GM12873 (cell line): ENCODE data around the gene C1QL1.

Experiments used
- CTCF ChIP-seq: IDR thresholded peaks from 2 replicates; pipeline ENCODE4 v1.5.1; 2012; ENCODE audit warnings: low read depth, mild to moderate bottlenecking, moderate library complexity, low read length, control low read depth; ENCODE audit not compliant: insufficient read depth; ENCODE audit errors: missing control alignments

C1QL1 gene

GRCh38 chr17:44931376-44931775, 36.7 kb downstream of the C1QL1 start:
- no peak for TF ChIP-seq CTCF

- TF ChIP-seq CTCF, result no peak
Observed at GRCh38 chr17:44930667-44931066, 37.4 kb downstream of the C1QL1 start.

- TF ChIP-seq CTCF, result no peak
Observed at GRCh38 chr17:44928950-44929720, 39.0 kb downstream of the C1QL1 start.

- TF ChIP-seq CTCF, result no peak
Observed at GRCh38 chr17:44928136-44928535, 40.0 kb downstream of the C1QL1 start.

GRCh38 chr17:44927696-44928095, 40.4 kb downstream of the C1QL1 start:
- TF ChIP-seq CTCF, result no peak

- TF ChIP-seq CTCF, result no peak
Observed at GRCh38 chr17:44926821-44927525, 41.1 kb downstream of the C1QL1 start.

DNA sequence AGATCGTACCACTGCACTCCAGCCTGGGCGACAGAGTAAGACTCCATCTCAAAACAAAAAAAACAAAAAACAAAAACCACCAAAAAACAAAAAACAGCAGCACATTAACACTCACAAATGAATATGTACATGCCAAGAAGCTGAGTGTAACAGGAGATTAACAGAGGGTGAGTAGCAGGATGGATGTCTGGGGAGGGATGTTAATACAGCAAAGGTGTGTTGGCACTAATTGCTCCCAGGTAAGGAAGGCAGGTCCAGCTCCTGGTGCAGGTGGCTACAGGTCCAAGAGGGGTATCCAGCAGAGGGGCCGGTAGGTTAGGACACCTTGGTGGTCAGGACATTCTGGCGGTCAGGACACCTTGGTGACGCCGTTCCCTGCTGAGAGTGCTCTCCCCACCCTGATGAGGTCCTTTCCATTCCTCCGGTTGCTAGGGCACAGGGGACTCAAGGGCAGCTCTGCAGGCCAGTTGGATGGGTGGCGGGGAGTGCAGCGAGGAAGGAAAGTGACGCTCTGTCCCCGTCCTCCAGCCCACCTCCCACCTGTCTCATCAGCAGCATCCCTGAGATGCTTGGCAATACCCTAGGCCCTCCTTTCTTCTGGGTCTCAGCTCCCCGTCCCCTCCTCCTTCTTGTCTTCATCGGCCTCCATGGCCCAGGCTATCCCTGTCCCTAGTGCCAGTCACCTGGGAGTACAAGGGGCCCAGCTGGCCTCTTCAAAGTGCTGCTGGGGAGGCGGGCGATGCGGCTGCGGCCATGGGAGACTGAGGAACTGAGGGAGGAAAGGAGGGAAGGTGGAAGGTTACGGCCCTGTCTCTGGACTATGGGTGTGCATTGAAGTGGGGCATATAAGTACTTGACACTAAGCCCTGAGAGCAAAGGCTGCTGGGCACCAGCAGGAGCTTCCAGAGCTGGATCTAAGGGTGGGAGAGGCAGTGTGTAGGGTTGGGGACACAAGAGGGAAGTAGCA, 42.1 kb downstream of the C1QL1 start:
- no peak for TF ChIP-seq CTCF
